Caco-2 (cell line): ENCODE results near the gene VIPR2. TPM values are rescaled to one million over a fixed set of nuclear protein-coding genes. Genes with fewer than 3 reads are reported as not detected.

Source experiments
- BruUV-seq: library from RNA; stranded (reverse); fragments of 400-500 nt; replicated peaks from 2 replicates; lab custom pipeline; 2021; lab: Mats Ljungman, UMichigan
- CTCF ChIA-PET: fragments of 300-600 bp; sonication (Branson Sonifier 250); formaldehyde crosslinking; loops from one replicate; lab custom pipeline; 2022; ENCODE audit warnings: antibody characterized with exemption; lab: Charles Lee
- POLR2A ChIA-PET: fragments of 300-600 bp; sonication (Branson Sonifier 250); formaldehyde crosslinking; loops from one replicate; lab custom pipeline; 2022; ENCODE audit warnings: antibody characterized with exemption; lab: Charles Lee
- DNase-seq, 2 experiments: peaks; one replicate each; pipeline versions ENCODE4 v3.0.0 to v3.0.0-alpha.2; 2020 to 2022
- H3K27me3 ChIP-seq: replicated peaks from 2 replicates; pipeline ENCODE4 v1.6.0; 2011; ENCODE audit warnings: low read length; ENCODE audit not compliant: control insufficient read depth, insufficient read depth
- H3K36me3 ChIP-seq: 2 replicates; pipeline ENCODE4 v1.5.1; 2011; ENCODE audit warnings: low read length; ENCODE audit not compliant: control insufficient read depth, insufficient read depth
- H3K4me1 ChIP-seq: fragments of 250-450 bp; sonication (Bioruptor Pico); 2 replicates; pipeline ENCODE4 v1.5.1; 2020; ENCODE audit warnings: mild to moderate bottlenecking
- H3K4me3 ChIP-seq: 2 replicates; pipeline ENCODE4 v1.5.1; 2011; ENCODE audit warnings: low read depth, mild to moderate bottlenecking, control low read depth, low read length
- H3K9me3 ChIP-seq: fragments of 250-450 bp; sonication (Bioruptor Pico); 2 replicates; pipeline ENCODE4 v1.5.1; 2020; ENCODE audit warnings: mild to moderate bottlenecking, moderate library complexity
- H3K27ac Mint-ChIP-seq: one replicate; pipeline ENCODE4 v1.8.0; 2022; ENCODE audit warnings: mixed read lengths; ENCODE audit not compliant: unreplicated experiment
- H3K27me3 Mint-ChIP-seq: one replicate; pipeline ENCODE4 v1.8.0; 2022; ENCODE audit warnings: mixed read lengths; ENCODE audit not compliant: insufficient read depth, unreplicated experiment
- H3K36me3 Mint-ChIP-seq: one replicate; pipeline ENCODE4 v1.8.0; 2022; ENCODE audit warnings: mild to moderate bottlenecking, mixed read lengths; ENCODE audit not compliant: insufficient read depth, unreplicated experiment
- H3K4me1 Mint-ChIP-seq: one replicate; pipeline ENCODE4 v1.8.0; 2022; ENCODE audit warnings: low read depth, mixed read lengths; ENCODE audit not compliant: unreplicated experiment
- H3K4me3 Mint-ChIP-seq: one replicate; pipeline ENCODE4 v1.8.0; 2022; ENCODE audit warnings: mild to moderate bottlenecking, moderate library complexity, mixed read lengths; ENCODE audit not compliant: unreplicated experiment
- H3K9me3 Mint-ChIP-seq: one replicate; pipeline ENCODE4 v1.8.0; 2022; ENCODE audit warnings: mixed read lengths; ENCODE audit not compliant: unreplicated experiment
- intact Hi-C: fragments of 100-400 bp; cut with micrococcal nuclease; formaldehyde crosslinking; loops from one replicate; pipeline ENCODE4 v1.10.0; 2022; ENCODE audit not compliant: unreplicated experiment
- total RNA-seq: library from RNA; stranded (reverse); gene quantifications from 2 replicates; pipeline ENCODE4 v1.2.3, GENCODE V29; 2022
- TF ChIP-seq, protein P1 (sequence below), 2 experiments: fragments of 200-600 bp in 1 of 2; IDR thresholded peaks; 1 replicate in 1 of 2; 2 replicates in 1 of 2; pipeline versions ENCODE4 v1.5.1 to v1.8.0; 2011 to 2022; ENCODE audit warnings: antibody characterized with exemption in 1 of 2, control low read depth in 1 of 2, inconsistent platforms in 1 of 2, low read depth in 1 of 2, low read length in 1 of 2, mild to moderate bottlenecking in 1 of 2, moderate library complexity in 1 of 2; ENCODE audit not compliant: insufficient read depth in 1 of 2, severe bottlenecking in 1 of 2, unreplicated experiment in 1 of 2

VIPR2 gene
- total RNA-seq, 1 experiment from 2014 or later, result not detected

DNA sequence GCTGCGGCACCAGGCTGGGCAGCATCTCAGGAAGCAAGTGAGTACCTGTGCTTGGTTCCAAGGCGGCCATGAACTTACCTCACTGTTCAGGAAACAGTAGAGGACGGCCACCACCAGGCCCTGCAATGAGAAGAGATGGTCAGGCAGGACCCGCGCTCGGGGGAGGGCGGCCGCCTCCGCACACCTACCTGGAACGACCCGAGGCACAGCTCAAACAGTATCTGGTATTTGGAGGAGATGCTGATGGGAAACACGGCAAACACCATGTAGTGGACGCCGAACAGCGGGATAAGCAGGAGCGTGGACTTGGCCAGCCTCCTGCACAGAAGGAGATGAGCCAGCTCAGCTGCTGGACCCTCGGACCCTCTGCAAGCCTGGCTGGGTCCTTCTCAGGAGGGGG, 112.9 kb downstream of the VIPR2 start:
- Histone ChIP-seq H3K4me1 (peaks cover 8% of the 10 kb centered on the region), H3K4me3 (no peak overlapping the region), H3K36me3 (no peaks in the 10 kb centered on the region), H3K27me3 (no peaks in the 10 kb centered on the region), H3K9me3 (no peaks in the 10 kb centered on the region)
- CTCF ChIA-PET, result no interaction called here
- Mint-ChIP-seq H3K27ac (no peak overlapping the region), H3K4me3 (no peak overlapping the region), H3K4me1 (no peaks in the 10 kb centered on the region), H3K36me3 (no peaks in the 10 kb centered on the region), H3K27me3 (peaks cover 2% of the 10 kb centered on the region), H3K9me3 (no peaks in the 10 kb centered on the region)
- intact Hi-C loops, result no loop called here
- no TSS peak for BruUV-seq
- DNase-seq, result no peak
- TF ChIP-seq, protein P1, sequence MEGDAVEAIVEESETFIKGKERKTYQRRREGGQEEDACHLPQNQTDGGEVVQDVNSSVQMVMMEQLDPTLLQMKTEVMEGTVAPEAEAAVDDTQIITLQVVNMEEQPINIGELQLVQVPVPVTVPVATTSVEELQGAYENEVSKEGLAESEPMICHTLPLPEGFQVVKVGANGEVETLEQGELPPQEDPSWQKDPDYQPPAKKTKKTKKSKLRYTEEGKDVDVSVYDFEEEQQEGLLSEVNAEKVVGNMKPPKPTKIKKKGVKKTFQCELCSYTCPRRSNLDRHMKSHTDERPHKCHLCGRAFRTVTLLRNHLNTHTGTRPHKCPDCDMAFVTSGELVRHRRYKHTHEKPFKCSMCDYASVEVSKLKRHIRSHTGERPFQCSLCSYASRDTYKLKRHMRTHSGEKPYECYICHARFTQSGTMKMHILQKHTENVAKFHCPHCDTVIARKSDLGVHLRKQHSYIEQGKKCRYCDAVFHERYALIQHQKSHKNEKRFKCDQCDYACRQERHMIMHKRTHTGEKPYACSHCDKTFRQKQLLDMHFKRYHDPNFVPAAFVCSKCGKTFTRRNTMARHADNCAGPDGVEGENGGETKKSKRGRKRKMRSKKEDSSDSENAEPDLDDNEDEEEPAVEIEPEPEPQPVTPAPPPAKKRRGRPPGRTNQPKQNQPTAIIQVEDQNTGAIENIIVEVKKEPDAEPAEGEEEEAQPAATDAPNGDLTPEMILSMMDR (IDR thresholded peaks at IDR 0.05; ENCODE audit: insufficient read depth in 1 of 2, low read depth in 1 of 2, low read length in 1 of 2, severe bottlenecking in 1 of 2, unreplicated experiment in 1 of 2), result no peak
- POLR2A ChIA-PET, result no interaction called here

DNA sequence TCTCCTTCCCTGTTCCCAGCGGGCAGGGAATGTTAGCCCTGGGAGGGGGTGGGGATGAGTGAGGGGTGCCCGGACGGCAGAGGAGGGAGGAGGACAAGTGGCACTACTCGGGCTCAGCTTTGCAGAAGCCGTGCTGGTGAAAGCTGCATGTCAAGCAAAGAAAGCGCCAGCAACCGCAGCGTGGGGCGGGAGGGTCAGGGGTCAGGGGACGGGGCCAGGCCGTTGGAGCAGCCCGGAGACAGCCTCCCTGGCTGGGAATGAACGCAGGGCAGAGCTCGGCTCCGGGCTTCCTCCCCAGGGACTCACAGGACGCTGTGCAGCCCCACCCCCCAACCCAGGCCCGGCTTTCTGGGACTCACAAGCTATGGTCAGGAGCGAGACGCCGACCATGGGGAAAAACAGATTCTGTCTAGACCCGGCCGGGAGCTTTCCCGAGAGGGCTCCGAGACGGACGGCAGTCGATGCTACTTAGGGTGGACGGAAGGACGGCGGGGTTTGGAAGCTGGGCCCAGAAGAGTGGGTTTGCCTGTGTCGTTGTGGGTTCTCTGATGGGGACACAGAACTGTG, 113.4 kb downstream of the VIPR2 start:
- peak overlapping the region; percentile 39 for H3K4me3 ChIP-seq
- CTCF ChIA-PET, result interaction anchor here (0.9 to 1.0 kb wide), 2 partner anchors 32 to 54 kb away, joined by 3 read pairs; no protein-coding TSS in a partner anchor
- Mint-ChIP-seq H3K4me1 (no peaks in the 10 kb centered on the region), H3K27me3 (peaks cover 2% of the 10 kb centered on the region), H3K36me3 (no peaks in the 10 kb centered on the region), H3K27ac (no peak overlapping the region), H3K9me3 (no peaks in the 10 kb centered on the region), H3K4me3 (peak overlapping the region; percentile 66)
- no TSS peak for BruUV-seq
- POLR2A ChIA-PET, result no interaction called here
- DNase-seq, result no peak
- intact Hi-C loops, result no loop called here
- TF ChIP-seq, protein P1 (IDR thresholded peaks at IDR 0.05; ENCODE audit: insufficient read depth in 1 of 2, low read depth in 1 of 2, low read length in 1 of 2, severe bottlenecking in 1 of 2, unreplicated experiment in 1 of 2), result no peak
- H3K4me1 ChIP-seq, result peaks cover 8% of the 10 kb centered on the region
- H3K36me3 ChIP-seq, result no peaks in the 10 kb centered on the region
- H3K27me3 ChIP-seq, result no peaks in the 10 kb centered on the region
- H3K9me3 ChIP-seq, result no peaks in the 10 kb centered on the region

- ChIA-PET CTCF (interaction anchor here (0.9 to 1.0 kb wide), 2 partner anchors 32 to 54 kb away, joined by 3 read pairs; no protein-coding TSS in a partner anchor), POLR2A (no interaction called here)
- Mint-ChIP-seq H3K36me3 (no peaks in the 10 kb centered on the region), H3K4me3 (peak overlapping the region; percentile 66), H3K4me1 (no peaks in the 10 kb centered on the region), H3K27ac (no peak overlapping the region), H3K27me3 (peaks cover 2% of the 10 kb centered on the region), H3K9me3 (peaks cover under 1% of the 10 kb centered on the region)
- intact Hi-C loops, result no loop called here
- H3K4me3 ChIP-seq, result peak overlapping the region; percentile 39
- BruUV-seq, result no TSS peak
- peak; percentile 67 to 76 for DNase-seq
- H3K4me1 ChIP-seq, result peaks cover 8% of the 10 kb centered on the region
- H3K9me3 ChIP-seq, result no peaks in the 10 kb centered on the region
- TF ChIP-seq, protein P1 (IDR thresholded peaks at IDR 0.05; ENCODE audit: insufficient read depth in 1 of 2, low read depth in 1 of 2, low read length in 1 of 2, severe bottlenecking in 1 of 2, unreplicated experiment in 1 of 2), result peak; percentile 30 to 50
- H3K36me3 ChIP-seq, result no peaks in the 10 kb centered on the region
- no peaks in the 10 kb centered on the region for H3K27me3 ChIP-seq
These were observed 114.1 kb downstream of the VIPR2 start for GRCh38 chr7:159030490-159031134.
